ENCODE results near the gene CYBRD1.

The CYBRD1 gene

GRCh38 chr2:171512014-171512413, 10.3 kb upstream of the CYBRD1 start:
- Mint-ChIP-seq H3K4me1 (peaks cover 7% of the 10 kb centered on the region), H3K9me3 (no peaks in the 10 kb centered on the region), H3K4me3 (no peak overlapping the region), H3K27ac (no peak overlapping the region), H3K27me3 (ENCODE audit: low read depth) (peaks cover 3% of the 10 kb centered on the region), H3K36me3 (ENCODE audit: low read depth) (no peaks in the 10 kb centered on the region)
- no peak for TF ChIP-seq CTCF (IDR thresholded peaks at IDR 0.05; ENCODE audit: unreplicated experiment in 3 of 3)

- Mint-ChIP-seq H3K27me3 (ENCODE audit: low read depth) (peaks cover 3% of the 10 kb centered on the region), H3K9me3 (no peaks in the 10 kb centered on the region), H3K4me3 (no peak overlapping the region), H3K36me3 (ENCODE audit: low read depth) (no peaks in the 10 kb centered on the region), H3K4me1 (peaks cover 7% of the 10 kb centered on the region), H3K27ac (no peak overlapping the region)
- no peak for TF ChIP-seq CTCF (IDR thresholded peaks at IDR 0.05; ENCODE audit: unreplicated experiment in 3 of 3)
Observed at GRCh38 chr2:171512683-171513195, 9.5 kb upstream of the CYBRD1 start.

- TF ChIP-seq CTCF (IDR thresholded peaks at IDR 0.05; ENCODE audit: unreplicated experiment in 3 of 3), result no peak
- Mint-ChIP-seq H3K36me3 (ENCODE audit: low read depth) (no peaks in the 10 kb centered on the region), H3K4me1 (peaks cover 7% of the 10 kb centered on the region), H3K27me3 (ENCODE audit: low read depth) (peaks cover 4% of the 10 kb centered on the region), H3K9me3 (no peaks in the 10 kb centered on the region), H3K27ac (no peak overlapping the region), H3K4me3 (no peak overlapping the region)
Observed at GRCh38 chr2:171513719-171514160, 8.5 kb upstream of the CYBRD1 start.

GRCh38 chr2:171514908-171515582, 7.2 kb upstream of the CYBRD1 start:
- Mint-ChIP-seq H3K4me3 (no peak overlapping the region), H3K36me3 (ENCODE audit: low read depth) (no peaks in the 10 kb centered on the region)

GRCh38 chr2:171515672-171516298, 6.5 kb upstream of the CYBRD1 start:
- Mint-ChIP-seq H3K27ac (no peak overlapping the region), H3K4me3 (no peak overlapping the region), H3K9me3 (no peaks in the 10 kb centered on the region), H3K4me1 (peaks cover 20% of the 10 kb centered on the region), H3K36me3 (ENCODE audit: low read depth) (no peaks in the 10 kb centered on the region), H3K27me3 (ENCODE audit: low read depth) (peaks cover 8% of the 10 kb centered on the region)
- TF ChIP-seq CTCF (IDR thresholded peaks at IDR 0.05; ENCODE audit: unreplicated experiment in 3 of 3), result no peak

More at GRCh38 chr2:171514908-171515582, 7.2 kb upstream of the CYBRD1 start:
- no peak overlapping the region for H3K27ac Mint-ChIP-seq
- peaks cover 15% of the 10 kb centered on the region for H3K4me1 Mint-ChIP-seq
- H3K27me3 Mint-ChIP-seq (ENCODE audit: low read depth), result peaks cover 8% of the 10 kb centered on the region
- no peak for TF ChIP-seq CTCF (IDR thresholded peaks at IDR 0.05; ENCODE audit: unreplicated experiment in 3 of 3)
- H3K9me3 Mint-ChIP-seq, result no peaks in the 10 kb centered on the region

Data from nephron (organoid).